Dedifferentiated amniotic fluid mesenchymal stem cell (primary cell): Measurements from ENCODE around the gene FITM1.
"Not testable (repeated sequence)": the region's sequence is repeated elsewhere in the genome, so short reads cannot be mapped to it uniquely, and the experiment has no call there.

Source experiments
- DNase-seq: peaks from one replicate; pipeline ENCODE4 v3.0.0-alpha.2; 2016; ENCODE audit errors: extremely low spot score

Gene FITM1

DNA sequence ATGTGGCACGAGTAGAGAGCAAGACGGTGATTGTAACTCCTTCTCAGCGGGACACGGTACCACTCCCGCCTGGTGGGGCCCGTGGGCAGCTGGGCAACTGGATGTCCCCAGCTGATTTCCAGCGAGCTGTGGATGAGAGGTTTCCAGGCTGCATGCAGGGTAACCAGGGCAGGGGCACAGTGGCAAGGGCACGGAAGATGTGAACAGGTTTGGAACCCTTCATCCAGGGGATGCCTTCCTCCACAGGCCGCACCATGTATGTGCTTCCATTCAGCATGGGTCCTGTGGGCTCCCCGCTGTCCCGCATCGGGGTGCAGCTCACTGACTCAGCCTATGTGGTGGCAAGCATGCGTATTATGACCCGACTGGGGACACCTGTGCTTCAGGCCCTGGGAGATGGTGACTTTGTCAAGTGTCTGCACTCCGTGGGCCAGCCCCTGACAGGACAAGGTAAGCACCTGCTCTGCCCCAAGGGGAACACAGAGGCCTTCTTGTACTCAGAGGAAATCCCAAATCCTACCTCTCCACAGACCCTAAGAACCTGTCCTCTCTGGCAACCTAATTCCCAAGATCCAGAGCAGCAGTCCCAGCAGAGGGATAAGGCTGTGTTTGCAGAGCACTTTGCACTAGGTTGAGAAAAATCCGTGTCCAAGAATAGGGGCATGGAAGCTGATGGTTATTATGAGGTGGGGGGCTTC, 32.1 kb upstream of the FITM1 start:
- no peak for DNase-seq

DNA sequence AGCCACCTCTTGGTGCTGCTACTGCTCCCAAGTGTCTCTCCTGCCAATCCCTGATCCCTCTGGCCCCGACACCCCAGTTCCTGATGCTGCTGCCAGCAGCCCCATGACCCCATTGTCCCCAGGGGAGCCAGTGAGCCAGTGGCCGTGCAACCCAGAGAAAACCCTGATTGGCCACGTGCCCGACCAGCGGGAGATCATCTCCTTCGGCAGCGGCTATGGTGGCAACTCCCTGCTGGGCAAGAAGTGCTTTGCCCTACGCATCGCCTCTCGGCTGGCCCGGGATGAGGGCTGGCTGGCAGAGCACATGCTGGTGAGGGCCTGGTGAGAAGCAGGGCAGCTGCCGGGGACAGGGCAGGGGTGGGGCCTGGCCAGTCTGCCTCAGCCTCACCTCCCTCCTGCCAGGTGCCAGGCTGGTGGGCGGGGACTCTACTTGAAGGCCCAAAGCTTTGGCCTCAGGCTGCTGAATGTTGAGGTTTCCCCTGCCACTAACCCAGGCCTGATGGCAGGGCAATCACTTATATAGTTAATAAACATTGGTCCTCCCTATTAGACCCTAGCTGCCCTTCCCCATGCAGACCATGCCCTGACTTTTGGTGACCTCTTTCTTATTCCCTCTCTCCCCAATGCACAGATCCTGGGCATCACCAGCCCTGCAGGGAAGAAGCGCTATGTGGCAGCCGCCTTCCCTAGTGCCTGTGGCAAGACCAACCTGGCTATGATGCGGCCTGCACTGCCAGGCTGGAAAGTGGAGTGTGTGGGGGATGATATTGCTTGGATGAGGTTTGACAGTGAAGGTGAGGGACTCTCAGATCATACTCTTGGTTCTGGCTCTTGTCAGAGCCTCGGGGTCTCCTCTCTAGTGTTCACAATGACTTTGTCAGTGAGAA, 31.3 kb upstream of the FITM1 start:
- DNase-seq, result no peak

DNA sequence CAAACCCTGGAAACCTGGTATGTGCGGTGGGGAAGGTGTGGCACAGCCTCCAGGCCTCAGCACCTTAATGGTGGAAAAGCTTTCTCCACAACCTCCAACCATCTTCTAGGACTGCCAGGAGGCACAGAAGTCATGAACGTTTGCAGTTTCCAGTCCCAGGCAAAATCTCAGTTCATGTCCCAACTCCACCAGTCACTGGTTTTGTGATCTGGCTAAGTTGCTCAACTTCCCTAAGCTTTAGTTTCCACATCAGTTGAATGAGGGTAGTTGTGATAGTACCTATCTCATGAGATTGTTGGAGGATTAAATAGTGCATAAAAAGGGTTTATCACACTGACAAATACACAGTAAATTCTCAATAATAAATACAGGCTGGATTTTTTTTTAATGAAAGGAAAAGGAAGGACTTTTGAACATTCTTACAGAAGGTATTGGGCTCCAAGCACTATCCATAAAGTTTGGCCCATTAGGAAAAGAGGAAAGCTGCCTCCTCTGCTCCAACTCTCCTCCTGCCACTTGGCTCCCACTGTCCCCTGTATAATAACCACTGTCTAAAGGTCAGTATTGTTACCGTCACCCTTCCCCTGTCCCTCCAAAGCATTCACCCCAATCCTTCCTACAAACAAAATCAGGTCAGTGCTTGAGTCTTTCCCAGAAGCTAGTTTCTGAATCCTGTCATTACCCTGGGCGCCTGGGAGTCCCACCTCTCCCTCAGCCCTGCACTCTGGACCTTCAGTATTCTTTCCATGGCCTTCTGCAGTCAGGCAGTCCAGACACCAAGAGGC, 30.1 kb upstream of the FITM1 start:
- DNase-seq, result no peak

DNA sequence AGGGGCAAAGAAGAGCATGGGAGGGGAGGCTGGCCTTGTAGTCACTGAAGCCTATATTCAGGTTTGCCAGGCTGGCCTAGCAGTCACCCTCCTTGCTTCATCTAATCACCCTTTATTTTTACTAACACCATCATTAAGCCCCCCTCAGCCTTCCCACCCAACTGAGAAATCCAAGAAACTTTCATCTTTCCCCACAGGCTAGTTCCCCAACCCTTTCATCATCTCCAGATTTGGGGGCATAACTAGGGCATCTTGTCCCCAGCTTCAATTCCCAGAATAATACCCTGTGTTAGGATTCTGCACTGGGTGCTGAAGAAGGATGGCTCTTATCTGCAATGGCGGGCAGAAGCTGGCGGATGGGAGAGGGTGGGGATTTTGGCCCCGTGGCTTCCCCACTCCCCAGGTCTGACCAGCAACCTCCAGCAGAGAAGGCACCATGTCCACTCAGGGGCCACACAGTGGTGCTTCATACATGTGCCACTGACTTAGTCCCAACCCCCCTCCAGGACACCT, 29.4 kb upstream of the FITM1 start:
- no peak for DNase-seq

DNA sequence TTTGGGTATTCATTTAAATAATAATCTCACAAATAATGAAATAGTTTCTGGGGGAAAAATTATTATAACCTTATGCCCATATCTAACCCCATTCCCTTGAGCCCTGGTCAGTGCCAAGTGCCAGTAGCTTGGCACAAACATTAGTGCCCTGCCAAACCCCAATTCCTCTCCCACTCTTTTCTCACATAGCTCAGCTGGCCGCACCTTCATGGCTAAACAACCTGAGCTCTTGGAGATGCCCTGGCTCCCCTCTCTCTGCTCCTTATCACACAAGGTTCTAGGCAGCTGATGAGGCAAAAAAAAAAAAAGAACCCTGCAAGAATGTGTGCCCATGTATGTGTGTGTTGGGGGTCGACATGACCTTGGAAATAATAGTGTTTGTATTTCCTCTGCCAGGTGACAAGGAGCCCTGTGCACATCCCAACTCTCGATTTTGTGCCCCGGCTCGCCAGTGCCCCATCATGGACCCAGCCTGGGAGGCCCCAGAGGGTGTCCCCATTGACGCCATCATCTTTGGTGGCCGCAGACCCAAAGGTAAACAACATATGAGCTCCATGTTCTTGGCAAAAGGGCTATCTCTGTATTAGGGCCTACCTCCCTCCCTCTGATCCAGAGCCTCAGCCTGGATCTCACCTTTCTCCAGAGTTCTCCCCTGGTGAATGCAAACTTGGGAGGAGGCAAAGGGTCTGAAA, 28.0 kb upstream of the FITM1 start:
- DNase-seq, result no peak

DNA sequence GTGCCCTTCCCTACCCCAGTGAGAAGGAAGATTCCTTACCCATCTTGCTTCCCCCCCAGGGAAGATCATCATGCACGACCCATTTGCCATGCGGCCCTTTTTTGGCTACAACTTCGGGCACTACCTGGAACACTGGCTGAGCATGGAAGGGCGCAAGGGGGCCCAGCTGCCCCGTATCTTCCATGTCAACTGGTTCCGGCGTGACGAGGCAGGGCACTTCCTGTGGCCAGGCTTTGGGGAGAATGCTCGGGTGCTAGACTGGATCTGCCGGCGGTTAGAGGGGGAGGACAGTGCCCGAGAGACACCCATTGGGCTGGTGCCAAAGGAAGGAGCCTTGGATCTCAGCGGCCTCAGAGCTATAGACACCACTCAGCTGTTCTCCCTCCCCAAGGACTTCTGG, 27.0 kb upstream of the FITM1 start:
- DNase-seq, result no peak

DNA sequence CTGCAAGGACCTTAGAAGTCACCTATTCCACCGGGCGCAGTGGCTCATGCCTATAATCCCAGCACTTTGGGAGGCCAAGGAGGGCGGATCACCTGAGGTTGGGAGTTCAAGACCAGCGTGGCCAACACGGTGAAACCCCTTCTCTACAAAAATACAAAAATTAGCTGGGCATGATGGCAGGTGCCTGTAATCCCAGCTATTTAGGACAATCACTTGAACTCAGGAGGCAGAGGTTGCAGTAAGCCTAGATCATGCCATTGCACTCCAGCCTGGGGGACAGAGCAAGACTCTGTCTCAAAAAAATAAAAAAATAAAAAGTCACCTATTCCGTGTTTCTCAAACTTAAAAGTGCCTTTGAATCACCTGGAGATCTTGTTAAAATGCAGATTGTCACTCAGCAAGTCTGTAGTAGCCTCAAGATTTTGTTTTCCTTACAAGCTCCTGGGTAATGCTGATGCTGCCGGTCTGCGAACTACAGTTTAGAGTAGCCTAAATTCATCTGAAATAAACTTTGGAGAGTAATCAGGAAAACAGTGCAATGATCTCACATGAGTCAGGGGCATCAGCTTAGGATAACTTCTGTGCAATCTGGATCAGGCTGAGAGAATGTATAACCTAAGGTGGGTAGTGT, 24.7 kb upstream of the FITM1 start:
- not testable (repeated sequence) for DNase-seq

DNA sequence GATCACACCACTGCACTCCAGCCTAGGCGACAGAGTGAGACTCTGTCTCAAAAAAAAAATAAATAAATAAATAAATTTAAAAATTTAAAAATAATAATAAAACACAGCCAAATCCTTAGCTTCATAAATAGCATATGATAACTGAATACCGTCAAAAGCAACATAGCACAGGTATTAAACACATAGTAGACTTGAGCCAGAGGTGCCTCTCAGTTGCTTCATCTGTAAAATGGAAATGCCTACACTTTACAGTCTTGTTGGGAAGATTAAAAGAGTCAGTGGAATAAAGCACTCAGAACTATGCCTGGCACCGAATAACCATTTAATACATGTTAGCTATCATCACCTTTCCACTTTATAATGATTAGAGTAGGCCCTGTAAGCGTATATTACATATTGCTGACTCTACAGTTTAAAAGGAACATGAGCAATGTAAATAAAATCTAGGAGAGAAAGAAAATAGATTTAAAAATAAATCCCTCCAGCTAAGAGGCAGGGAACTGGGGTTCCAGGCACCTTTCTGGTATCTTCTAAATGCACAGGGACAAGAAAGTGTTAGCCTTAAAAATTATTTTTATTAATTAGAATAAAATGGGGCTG, 23.7 kb upstream of the FITM1 start:
- no peak for DNase-seq

DNA sequence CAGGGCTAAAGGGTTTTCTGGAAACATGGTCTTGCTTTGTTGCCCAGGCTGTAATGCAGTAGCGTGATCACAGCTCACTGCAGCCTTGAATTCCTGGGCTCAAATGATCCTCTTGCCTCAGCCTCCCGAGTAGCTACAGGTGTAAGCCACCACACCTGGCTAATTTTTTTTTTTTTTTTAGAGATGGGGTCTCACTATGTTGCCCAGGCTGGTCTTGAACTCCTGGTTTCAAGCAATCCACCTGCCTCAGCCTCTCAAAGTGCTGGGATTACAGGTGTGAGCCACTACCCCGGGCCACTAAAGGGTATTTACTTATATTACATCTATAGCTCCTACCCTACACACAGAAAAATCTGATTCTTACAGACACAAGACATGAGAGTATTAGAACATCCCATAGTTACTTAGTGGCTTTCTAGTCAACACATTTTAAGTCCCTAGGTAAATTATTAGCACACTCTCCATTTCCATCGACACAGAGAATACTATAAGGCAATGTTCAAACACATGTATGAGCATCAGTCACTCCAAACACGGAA, 22.1 kb upstream of the FITM1 start:
- no peak for DNase-seq

DNA sequence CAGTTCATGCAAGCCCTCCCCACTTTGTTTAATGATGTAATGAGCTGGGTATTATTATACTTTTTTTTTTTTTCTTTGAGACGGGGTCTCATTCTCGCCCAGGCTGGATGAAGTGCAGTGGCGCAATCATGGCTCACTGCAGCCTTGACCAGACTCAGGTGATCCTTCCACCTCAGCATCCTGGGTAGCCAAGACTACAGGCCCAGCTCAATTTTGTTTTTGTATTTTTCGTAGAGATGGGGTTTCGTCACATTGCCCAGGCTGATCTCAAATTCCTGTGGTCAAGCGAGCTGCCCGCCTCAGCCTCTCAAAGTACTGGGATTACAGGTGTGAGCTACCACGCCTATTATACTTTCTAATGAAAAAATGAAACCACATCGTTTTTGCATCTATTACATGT, 20.4 kb upstream of the FITM1 start:
- no peak for DNase-seq

DNA sequence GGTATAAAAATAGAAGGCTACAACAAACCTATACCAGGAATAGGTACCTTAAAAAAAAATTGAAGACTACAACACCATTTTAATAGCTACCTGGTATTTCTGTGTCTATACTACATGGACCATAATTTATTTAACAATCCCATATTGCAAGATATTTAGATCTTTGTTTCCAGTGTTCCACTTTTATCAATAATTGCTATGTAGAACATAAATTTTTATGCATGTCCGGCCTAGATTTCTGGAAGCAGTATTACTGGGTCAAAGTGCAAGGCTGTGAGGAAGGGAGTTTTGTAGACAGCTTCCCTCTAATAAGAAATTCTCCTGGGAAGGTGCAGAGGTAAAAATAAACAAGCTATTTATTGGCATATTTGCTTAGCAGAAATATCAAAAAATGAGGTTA, 19.9 kb upstream of the FITM1 start:
- no peak for DNase-seq

DNA sequence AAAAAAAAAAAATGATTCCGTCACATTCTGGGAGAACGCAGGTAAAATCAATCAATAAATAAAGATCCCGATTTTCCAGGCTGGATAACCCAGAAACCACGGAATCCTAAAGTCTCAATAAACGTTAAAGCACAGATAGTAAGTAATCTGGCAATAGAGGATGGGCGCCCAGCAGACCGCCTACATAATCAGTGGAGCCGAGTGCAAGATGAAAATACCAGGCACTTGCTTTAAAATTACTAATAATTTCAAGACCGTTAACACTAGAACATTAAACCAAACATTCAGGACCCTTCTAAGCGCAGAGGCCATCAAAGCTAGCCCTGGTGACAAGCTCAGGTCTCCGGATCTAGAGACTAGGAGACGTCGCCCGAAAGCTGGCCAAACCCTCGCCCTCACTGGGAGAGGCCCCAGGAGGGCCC, 17.1 kb upstream of the FITM1 start:
- no peak for DNase-seq

DNA sequence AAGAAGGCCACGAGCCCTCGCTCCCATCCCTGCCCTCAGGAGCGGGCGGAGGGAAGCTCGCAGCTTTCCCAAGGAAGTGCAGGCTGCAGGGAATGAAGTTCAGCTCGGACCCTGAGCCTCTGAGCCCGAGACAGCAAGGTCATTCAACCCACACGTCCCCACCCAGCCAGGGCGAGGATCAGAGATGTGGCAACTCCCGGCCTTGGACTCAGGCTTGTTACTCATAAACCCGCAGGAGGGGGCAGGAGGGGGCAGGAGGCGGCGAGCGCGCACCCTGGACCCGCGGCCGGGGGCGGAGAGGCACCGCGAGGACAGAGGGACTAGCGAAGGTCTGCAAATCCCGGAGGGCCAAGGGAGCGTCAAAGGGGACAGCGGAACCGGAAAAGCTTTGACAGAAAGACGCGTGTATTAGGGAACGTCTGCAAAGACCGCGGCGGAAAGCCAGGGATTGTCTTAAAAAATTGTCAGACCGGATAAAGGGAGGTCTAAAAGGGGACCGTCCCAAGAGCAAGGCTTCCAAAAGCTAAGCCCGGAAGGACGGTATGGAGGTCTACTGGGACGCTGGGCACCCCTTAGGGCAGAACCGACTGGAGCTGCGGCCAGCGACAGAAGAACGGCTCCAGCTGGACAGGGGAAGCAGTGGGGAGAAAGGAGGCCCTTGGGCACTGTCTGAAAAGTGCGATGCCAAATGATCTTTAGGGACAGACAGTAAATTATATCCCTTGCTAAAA, 16.5 kb upstream of the FITM1 start:
- peak; percentile 69 for DNase-seq

DNA sequence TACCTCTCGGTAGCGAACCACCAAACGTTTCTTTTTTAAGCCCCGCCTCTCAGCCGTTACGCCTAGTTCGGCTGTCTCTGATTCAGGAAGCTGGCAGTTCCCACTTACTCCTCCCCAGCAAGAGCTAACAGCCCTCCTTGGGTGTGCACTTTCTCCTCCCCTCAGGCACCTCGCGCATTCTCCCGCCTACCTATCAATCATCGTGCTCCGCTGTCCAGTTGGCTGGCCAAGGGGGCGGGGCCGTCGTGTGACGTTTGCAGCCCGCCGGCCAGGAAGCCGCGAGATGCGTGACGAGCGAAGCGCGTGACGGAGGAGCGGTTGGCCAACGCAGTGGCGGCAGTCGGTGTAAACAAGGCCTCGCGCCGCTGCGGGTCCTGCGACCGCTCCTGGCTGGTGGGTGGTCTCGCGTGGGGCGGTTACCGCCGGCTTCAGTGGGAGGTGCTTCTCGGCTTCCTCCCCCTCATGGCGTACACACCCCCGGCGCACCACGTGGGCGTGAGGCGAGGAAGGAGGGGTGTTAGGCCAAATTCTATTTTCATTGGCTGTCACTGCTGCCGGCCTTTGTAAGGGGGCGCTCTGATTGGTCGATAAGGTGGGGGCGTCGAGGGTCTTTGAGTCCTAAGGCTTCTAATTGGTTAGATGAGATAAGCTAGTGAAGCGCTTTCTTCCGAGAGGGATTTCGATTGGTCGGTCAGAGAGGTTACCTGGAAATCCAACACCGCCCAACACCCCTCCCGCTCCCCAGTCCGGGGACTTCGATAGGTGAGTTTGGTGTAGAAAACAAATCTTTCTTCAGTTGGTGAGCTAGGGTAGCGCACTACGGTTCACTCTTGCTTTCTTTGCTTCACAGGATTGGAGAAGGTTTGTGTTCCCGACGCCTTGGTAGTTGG, 15.7 kb upstream of the FITM1 start, which contains the start of the genes DCAF11 and NRL:
TSS of gene DCAF11 (plus strand) at position 246 of the 890 bp plus-strand sequence. CDS start 818 bp downstream, outside the sequence.
TSS of gene NRL (minus strand) at position 418 of the 890 bp plus-strand sequence. CDS start 32,101 bp downstream, outside the sequence.
- DNase-seq, result peak; percentile 100

DNA sequence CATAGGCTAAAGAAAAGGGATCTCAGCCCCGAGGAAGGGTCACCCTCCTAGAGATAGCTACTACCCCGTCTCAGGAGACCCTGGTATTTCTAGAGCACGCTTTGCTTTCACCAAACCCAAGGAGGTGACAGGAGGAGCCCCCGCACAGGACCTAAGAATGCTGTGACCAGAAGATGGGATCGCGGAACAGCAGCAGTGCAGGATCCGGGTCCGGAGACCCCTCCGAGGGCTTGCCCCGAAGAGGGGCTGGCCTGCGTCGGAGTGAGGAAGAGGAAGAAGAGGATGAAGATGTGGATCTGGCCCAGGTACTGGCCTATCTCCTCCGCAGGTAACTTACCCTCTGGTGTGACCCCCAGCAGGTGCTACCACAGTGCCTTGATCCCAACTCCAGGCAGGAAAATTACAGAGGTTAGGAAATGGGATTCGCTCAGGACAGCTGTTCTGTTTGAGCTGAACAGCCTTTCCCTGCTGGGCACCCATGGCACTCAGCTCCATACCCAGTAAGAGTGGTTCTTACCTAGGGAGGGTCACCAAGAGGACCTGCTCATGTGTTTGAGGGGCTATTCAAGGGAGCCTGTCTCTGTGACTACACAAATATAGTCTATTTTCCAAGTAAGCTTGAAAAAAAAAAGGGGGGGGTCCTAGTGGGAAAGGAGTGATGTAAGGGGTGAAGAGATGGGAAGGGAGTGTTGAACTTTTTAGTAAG, 14.9 kb upstream of the FITM1 start:
- no peak for DNase-seq

DNA sequence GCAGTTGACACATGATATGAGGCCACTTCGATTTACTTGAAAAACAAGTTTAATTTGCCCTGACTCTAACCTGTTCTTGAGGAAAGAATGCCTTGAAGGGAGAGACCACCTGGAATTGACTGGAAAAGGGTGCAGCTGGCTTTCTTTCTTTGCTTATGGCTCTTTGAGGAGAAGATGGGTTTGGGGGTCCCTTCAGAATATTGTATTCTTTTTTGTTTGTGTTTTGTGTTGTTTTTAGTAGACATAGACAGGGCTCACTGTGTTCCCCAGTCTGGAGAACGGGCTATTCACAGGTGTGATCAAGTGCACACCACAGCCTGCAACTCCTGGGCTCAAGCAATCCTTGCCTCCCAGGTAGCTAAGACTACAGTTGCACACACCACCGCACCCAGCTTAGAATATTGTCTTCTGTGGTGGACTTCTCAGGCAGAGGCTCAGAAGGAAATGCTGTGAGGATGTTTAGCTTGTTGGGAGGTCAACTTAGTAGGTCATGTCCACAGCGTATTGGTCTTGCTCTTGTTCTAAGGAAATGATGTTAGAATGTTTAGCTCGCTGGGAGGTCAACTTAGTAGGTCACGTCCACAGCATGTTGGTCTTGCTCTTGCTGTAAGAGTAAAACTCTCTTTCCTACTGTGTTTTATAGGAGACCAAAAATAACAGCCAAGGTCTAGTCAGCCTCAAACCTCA, 14.2 kb upstream of the FITM1 start:
- no peak for DNase-seq

DNA sequence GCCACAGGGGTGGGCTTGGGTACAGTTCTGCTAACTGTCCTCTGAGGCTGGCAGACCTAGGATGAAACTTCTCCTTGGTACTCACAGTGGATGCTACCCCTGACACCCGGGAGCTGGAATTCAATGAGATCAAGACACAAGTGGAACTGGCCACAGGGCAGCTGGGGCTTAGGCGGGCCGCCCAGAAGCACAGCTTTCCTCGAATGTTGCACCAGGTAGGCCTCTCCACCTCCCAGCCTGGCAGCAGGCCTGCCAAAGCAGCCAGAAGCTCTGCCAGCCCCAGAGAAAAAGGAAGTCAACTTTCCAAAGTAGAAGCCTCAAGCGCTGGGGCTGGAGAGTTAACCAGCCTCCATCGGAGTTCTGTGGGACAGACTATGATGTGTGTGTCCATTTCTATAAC, 13.3 kb upstream of the FITM1 start:
- DNase-seq, result no peak
